Common myeloid progenitor, CD34-positive (primary cell): ENCODE measurements around the gene FARSA.
"Not testable (repeated sequence)": the region's sequence is repeated elsewhere in the genome, so short reads cannot be mapped to it uniquely, and the experiment has no call there.

ENCODE experiments used
- CTCF ChIA-PET: fragments of 350-600 bp; sonication (Branson Sonifier 250); formaldehyde crosslinking; loops from one replicate; lab custom pipeline; 2021; ENCODE audit warnings: antibody characterized with exemption; lab: Charles Lee
- POLR2A ChIA-PET: fragments of 350-600 bp; sonication (Branson Sonifier 250); formaldehyde crosslinking; loops from one replicate; lab custom pipeline; 2021; ENCODE audit warnings: antibody characterized with exemption; lab: Charles Lee
- DNase-seq, 3 donors: peaks; one replicate each; pipeline versions ENCODE4 v3.0.0 to v3.0.0-alpha.2; 2013
- H3K27ac ChIP-seq, 2 experiments: 1 replicate in 1 of 2; 2 replicates in 1 of 2; pipeline ENCODE4 v1.7.0; 2013; ENCODE audit warnings: inconsistent platforms in 2 of 2, low read length in 2 of 2, mild to moderate bottlenecking in 2 of 2, low read depth in 1 of 2, moderate library complexity in 1 of 2; ENCODE audit not compliant: severe bottlenecking in 2 of 2, insufficient read depth in 1 of 2, poor library complexity in 1 of 2
- H3K27me3 ChIP-seq, 5 experiments: replicated peaks in 2 of 5; 1 replicate in 3 of 5; 2 replicates in 2 of 5; pipeline versions ENCODE4 v1.6.1 to v1.7.0; 2013; ENCODE audit warnings: low read length in 4 of 5, mild to moderate bottlenecking in 2 of 5, moderate library complexity in 2 of 5, inconsistent platforms in 1 of 5; ENCODE audit not compliant: insufficient read depth in 5 of 5, control insufficient read depth in 4 of 5
- H3K36me3 ChIP-seq, 4 experiments: 1 replicate in 2 of 4; 2 replicates in 2 of 4; pipeline versions ENCODE4 v1.6.1 to v1.7.0; 2013; ENCODE audit warnings: low read length in 3 of 4, control low read depth in 1 of 4, mild to moderate bottlenecking in 1 of 4; ENCODE audit not compliant: control insufficient read depth in 4 of 4, insufficient read depth in 4 of 4
- H3K4me1 ChIP-seq, 4 experiments: 1 replicate in 3 of 4; 2 replicates in 1 of 4; pipeline versions ENCODE4 v1.6.1 to v1.7.1; 2013; ENCODE audit warnings: low read length in 3 of 4, mild to moderate bottlenecking in 3 of 4, control low read depth in 1 of 4, inconsistent platforms in 1 of 4, moderate library complexity in 1 of 4; ENCODE audit not compliant: control insufficient read depth in 4 of 4, insufficient read depth in 4 of 4; ENCODE audit errors: control extremely low read depth in 1 of 4
- H3K4me3 ChIP-seq, 7 experiments: 1 replicate in 4 of 7; 2 replicates in 3 of 7; pipeline versions ENCODE4 v1.5.1 to v1.7.0; 2013; ENCODE audit warnings: mild to moderate bottlenecking in 7 of 7, low read length in 6 of 7, moderate library complexity in 6 of 7, inconsistent platforms in 2 of 7, low read depth in 2 of 7, control low read depth in 1 of 7; ENCODE audit not compliant: insufficient read depth in 4 of 7, control insufficient read depth in 1 of 7; ENCODE audit errors: extremely low read depth in 1 of 7
- H3K9me3 ChIP-seq, 5 experiments: 1 replicate in 4 of 5; 2 replicates in 1 of 5; pipeline versions ENCODE4 v1.6.1 to v1.7.1; 2013; ENCODE audit warnings: low read length in 4 of 5, mild to moderate bottlenecking in 2 of 5, inconsistent platforms in 1 of 5, low read depth in 1 of 5, moderate library complexity in 1 of 5; ENCODE audit not compliant: control insufficient read depth in 4 of 5, insufficient read depth in 2 of 5; ENCODE audit errors: control extremely low read depth in 1 of 5
- WGBS: methylation state at CpG from one replicate; pipeline ENCODE4 v1.1.5; 2013; ENCODE audit not compliant: insufficient coverage; 5-methylcytosine and 5-hydroxymethylcytosine counted together

The FARSA gene

GRCh38 chr19:12930002-12930645 is 3.4 kb downstream of the FARSA start:
- CTCF ChIA-PET: interaction anchor here (0.7 to 1.2 kb wide), 3 partner anchors 9 to 19 kb away, joined by 3 to 5 read pairs (median 3); no protein-coding TSS in a partner anchor
- peaks cover 11 to 50% (median 40%) of the 10 kb centered on the region in 4 experiments for H3K36me3 ChIP-seq
- WGBS: 89% methylated on average over 10 of the region's 19 CpGs
- H3K9me3 ChIP-seq: no peaks in the 10 kb centered on the region
- no peak overlapping the region for H3K4me3 ChIP-seq
- peak overlapping the region in 1 of 2 experiments; percentile 12 for H3K27ac ChIP-seq
- no peaks in the 10 kb centered on the region for H3K27me3 ChIP-seq
- peak in 2 of 3 donors; percentile 25 for DNase-seq
- POLR2A ChIA-PET: interaction anchor here (0.7 kb wide), 1 partner anchor 9 kb away, joined by 3 read pairs; the partner anchor contains the start of gene CALR
- peaks cover 5 to 35% (median 32%) of the 10 kb centered on the region in 4 experiments for H3K4me1 ChIP-seq

DNA sequence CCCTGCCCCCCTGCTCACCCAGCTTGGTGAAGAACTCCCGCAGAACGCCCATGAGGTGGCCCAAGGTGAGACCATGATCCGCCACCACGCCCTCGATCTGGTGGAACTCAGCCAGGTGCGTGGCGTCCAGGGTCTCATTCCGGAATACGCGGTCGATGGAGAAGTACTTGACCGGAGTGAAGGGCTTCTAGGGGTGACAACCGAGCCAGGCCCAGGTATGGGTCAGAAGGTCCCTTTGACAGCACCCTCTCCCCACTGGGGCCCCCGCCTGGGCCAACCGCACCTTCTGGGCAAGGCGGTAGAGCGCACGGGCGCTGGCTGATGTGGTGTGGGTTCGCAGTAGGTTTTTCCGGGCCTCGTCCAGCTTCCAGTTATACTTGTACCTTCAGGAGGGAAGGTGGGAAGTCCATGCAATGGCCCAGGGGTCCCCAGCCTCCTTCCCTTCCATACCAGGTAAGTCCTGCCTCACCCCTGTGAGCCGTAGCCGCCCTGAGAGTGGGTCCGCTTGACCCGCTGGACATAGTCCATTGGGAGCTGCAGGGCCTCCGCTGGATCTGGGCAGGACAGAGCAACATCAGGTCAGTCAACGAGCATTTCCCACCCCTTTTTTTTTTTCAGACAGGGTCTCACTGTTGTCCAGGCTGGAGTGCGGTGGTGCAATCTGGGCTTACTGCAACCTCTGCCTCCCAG is 8.7 kb downstream of the FARSA start:
- no peaks in the 10 kb centered on the region for H3K9me3 ChIP-seq
- 97% methylated on average over 27 of the region's 29 CpGs for WGBS
- ChIA-PET CTCF (interaction anchor here (1.6 kb wide), 1 partner anchor 9 kb away, joined by 5 read pairs; the partner anchor contains the start of gene FARSA), POLR2A (no interaction called here)
- DNase-seq: no peak
- no peaks in the 10 kb centered on the region for H3K27me3 ChIP-seq
- H3K4me3 ChIP-seq: no peak overlapping the region
- H3K36me3 ChIP-seq: peaks cover 21 to 67% (median 53%) of the 10 kb centered on the region in 4 experiments
- H3K4me1 ChIP-seq: no peaks in the 10 kb centered on the region
- H3K27ac ChIP-seq: no peak overlapping the region

DNA sequence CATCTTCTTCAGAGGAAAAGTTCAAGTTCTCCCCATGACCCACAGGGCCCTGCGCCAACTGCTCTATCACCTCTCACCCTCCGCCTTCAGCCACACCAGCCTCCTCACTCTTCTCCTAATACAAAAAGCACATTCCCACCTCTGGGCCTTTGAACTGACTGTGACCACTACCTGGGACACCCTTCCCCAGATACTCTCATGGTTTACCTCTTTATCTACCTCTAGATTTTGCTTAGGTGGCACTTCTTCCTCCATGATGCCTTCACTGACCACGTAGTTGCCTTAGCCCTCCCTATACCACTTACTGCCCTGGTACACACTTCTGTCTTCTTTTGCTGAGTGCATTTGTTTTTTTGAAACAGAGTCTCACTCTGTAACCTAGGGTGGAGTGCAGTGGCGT is 10.6 kb downstream of the FARSA start:
- H3K27me3 ChIP-seq: no peaks in the 10 kb centered on the region
- H3K9me3 ChIP-seq: no peaks in the 10 kb centered on the region
- H3K27ac ChIP-seq: no peak overlapping the region
- H3K36me3 ChIP-seq: peaks cover 15 to 49% (median 40%) of the 10 kb centered on the region in 4 experiments
- POLR2A ChIA-PET: no interaction called here
- no peak overlapping the region for H3K4me3 ChIP-seq
- WGBS: 89% methylated on average over 4 of the region's 4 CpGs
- CTCF ChIA-PET: no interaction called here
- no peak for DNase-seq
- H3K4me1 ChIP-seq: peaks cover 0 to 11% (median 6%) of the 10 kb centered on the region in 4 experiments

DNA sequence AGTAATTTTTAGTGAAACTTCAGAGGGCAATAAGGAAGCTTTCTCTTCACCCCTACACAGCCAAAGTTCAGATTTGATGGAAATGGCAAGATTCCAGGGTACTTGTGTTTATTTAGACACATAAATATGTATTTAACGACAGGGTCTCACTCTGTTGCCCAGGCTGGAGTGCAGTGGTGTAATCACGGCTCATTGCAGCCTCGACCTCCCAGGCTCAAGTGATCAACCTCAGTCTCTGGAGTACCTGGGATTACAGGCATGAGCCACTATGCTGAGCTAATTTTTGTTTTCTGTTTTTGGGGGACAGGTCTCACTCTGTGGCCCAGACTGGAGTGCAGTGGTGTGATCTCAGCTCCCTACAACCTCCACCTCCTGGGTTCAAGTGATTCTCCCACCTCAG is 12.5 kb downstream of the FARSA start:
- H3K27ac ChIP-seq: no peak overlapping the region
- WGBS: 100% methylated on average over 3 of the region's 3 CpGs
- no peaks in the 10 kb centered on the region for H3K9me3 ChIP-seq
- no peaks in the 10 kb centered on the region for H3K27me3 ChIP-seq
- CTCF ChIA-PET: interaction anchor here (0.8 to 1.4 kb wide), 4 partner anchors 9 to 36 kb away, joined by 3 to 5 read pairs (median 4); no protein-coding TSS in a partner anchor
- peaks cover 0 to 11% (median 7%) of the 10 kb centered on the region in 4 experiments for H3K4me1 ChIP-seq
- no peak for DNase-seq
- POLR2A ChIA-PET: interaction anchor here (0.8 kb wide), 1 partner anchor 17 kb away, joined by 3 read pairs; the partner anchor contains the start of gene CALR
- peaks cover 13 to 36% (median 30%) of the 10 kb centered on the region in 4 experiments for H3K36me3 ChIP-seq
- H3K4me3 ChIP-seq: no peak overlapping the region

- ChIA-PET POLR2A (no interaction called here), CTCF (no interaction called here)
- Histone ChIP-seq H3K36me3 (peaks cover 8 to 12% (median 11%) of the 10 kb centered on the region in 4 experiments), H3K27ac (no peak overlapping the region), H3K4me1 (peaks cover 0 to 33% (median 27%) of the 10 kb centered on the region in 4 experiments), H3K27me3 (no peaks in the 10 kb centered on the region), H3K4me3 (no peak overlapping the region), H3K9me3 (no peaks in the 10 kb centered on the region)
- DNase-seq: no peak
- 100% methylated on average over 14 of the region's 14 CpGs for WGBS
Observed at GRCh38 chr19:12918253-12918652, 15.3 kb downstream of the FARSA start.

GRCh38 chr19:12915860-12916259 is 17.7 kb downstream of the FARSA start:
- peaks cover 5 to 46% (median 40%) of the 10 kb centered on the region in 4 experiments for H3K4me1 ChIP-seq
- H3K4me3 ChIP-seq, H3K27ac ChIP-seq, H3K27me3 ChIP-seq, H3K9me3 ChIP-seq, H3K36me3 ChIP-seq, POLR2A ChIA-PET, DNase-seq: not testable (repeated sequence)
- CTCF ChIA-PET: interaction anchor here (0.6 to 1.4 kb wide), 4 partner anchors 14 to 822 kb away, joined by 3 to 4 read pairs (median 3); partner anchors contain the start of gene CALR
- 100% methylated on average over 1 of the region's 4 CpGs for WGBS
